ENCODE results near the gene WDR20. TPM values are rescaled to one million over a fixed set of nuclear protein-coding genes. Genes with fewer than 3 reads are reported as not detected.

WDR20 gene
- total and polyA plus RNA-seq, 2 of the 4 experiments (the other 2 are of a cell fraction) = 20.3 to 27.4 TPM

DNA sequence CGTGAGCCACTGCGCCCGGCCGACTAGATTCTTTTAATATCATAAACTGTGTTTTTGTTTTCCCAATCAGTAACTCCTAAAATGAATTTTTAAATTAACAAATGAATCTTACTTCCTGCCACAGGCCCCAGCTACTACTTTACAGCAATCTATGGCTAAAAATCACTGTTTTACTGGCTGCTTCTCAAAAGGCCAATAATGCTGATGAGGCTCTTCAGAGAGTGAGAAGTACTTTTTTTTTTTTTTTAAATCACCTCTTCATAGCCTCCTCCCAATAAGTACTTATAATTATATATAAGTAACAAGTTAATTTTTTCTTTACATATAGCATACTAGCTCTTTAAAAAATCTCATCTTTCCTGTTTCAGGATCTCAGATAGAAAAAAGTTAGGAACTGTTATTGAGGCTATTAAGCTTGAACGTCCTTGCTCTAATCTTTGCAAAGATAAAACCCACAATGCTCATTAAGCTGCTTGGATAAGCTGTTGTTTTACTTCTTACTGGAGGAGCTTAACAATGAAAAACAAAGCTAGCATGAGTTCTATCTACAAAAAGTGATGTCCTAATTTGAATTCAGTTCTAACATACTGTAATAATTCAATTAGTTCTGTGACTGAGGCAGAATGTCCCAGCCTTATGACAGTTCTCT is 12.8 kb upstream of the WDR20 start:
- POLR2A ChIA-PET (ENCODE audit: unreplicated experiment) = no interaction called here

More for the DNA sequence above, 12.8 kb upstream of the WDR20 start:
- no CpG with 5 or more reads among the region's 5 CpGs for WGBS, 2 experiments (ENCODE audit: extremely low coverage in 2 of 2, insufficient read length in 1 of 2)
- Histone ChIP-seq H3K4me1 (ENCODE audit: control insufficient read depth, insufficient read depth, low read length) (no peaks in the 10 kb centered on the region), H4K8ac (ENCODE audit: low read depth in 2 of 2, low read length in 2 of 2) (no peak overlapping the region), H3K9me3 (ENCODE audit: control insufficient read depth, insufficient read depth, low read length) (no peaks in the 10 kb centered on the region), H4K5ac (ENCODE audit: low read depth, low read length) (no peak overlapping the region), H3K27ac (ENCODE audit: insufficient read depth, low read length) (no peak overlapping the region), H3K18ac (ENCODE audit: low read depth, low read length) (no peak overlapping the region), H2BK20ac (ENCODE audit: low read depth, low read length) (no peak overlapping the region), H3K4ac (ENCODE audit: low read depth, low read length) (no peak overlapping the region), H2BK5ac (ENCODE audit: low read depth, low read length, poor library complexity, severe bottlenecking) (no peak overlapping the region), H2AK9ac (replicated peaks; ENCODE audit: low read depth, low read length, poor library complexity) (no peak overlapping the region), H2AK5ac (ENCODE audit: low read depth, low read length) (no peak overlapping the region), H3K36me3 (ENCODE audit: control insufficient read depth, insufficient read depth, low read length) (no peaks in the 10 kb centered on the region), H3K56ac (ENCODE audit: extremely low read depth, insufficient read depth, low read length) (no peak overlapping the region), H4K91ac (ENCODE audit: insufficient read depth, low read depth, low read length) (no peak overlapping the region), H2AFZ (replicated peaks; ENCODE audit: low read length, poor library complexity) (no peak overlapping the region), H3K9ac (ENCODE audit: low read depth, low read length) (no peak overlapping the region), H2BK15ac (ENCODE audit: low read depth, low read length) (no peak overlapping the region), H3K9me1 (ENCODE audit: insufficient read depth, low read length) (no peaks in the 10 kb centered on the region), H3K27me3 (ENCODE audit: control insufficient read depth, insufficient read depth, low read length) (no peaks in the 10 kb centered on the region), H3K79me1 (ENCODE audit: low read depth in 1 of 2, low read length in 2 of 2) (no peaks in the 10 kb centered on the region), H2BK120ac (ENCODE audit: low read depth, low read length) (no peak overlapping the region), H3K4me2 (ENCODE audit: low read depth, low read length) (no peak overlapping the region), H3K23ac (ENCODE audit: low read depth, low read length) (no peak overlapping the region), H3K4me3 (ENCODE audit: insufficient read depth, low read depth, low read length) (no peak overlapping the region), H3K14ac (replicated peaks; ENCODE audit: low read depth, low read length) (no peak overlapping the region), H4K20me1 (ENCODE audit: insufficient read depth, low read length) (no peaks in the 10 kb centered on the region)
- no TSS peak for BruUV-seq (replicated peaks)
- TF ChIP-seq, protein P1, sequence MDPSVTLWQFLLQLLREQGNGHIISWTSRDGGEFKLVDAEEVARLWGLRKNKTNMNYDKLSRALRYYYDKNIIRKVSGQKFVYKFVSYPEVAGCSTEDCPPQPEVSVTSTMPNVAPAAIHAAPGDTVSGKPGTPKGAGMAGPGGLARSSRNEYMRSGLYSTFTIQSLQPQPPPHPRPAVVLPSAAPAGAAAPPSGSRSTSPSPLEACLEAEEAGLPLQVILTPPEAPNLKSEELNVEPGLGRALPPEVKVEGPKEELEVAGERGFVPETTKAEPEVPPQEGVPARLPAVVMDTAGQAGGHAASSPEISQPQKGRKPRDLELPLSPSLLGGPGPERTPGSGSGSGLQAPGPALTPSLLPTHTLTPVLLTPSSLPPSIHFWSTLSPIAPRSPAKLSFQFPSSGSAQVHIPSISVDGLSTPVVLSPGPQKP (IDR thresholded peaks at IDR 0.05; ENCODE audit: borderline replicate concordance, low read depth, low read length) = no peak
- TF ChIP-seq RFX5 (IDR thresholded peaks at IDR 0.05; ENCODE audit: low read depth, low read length) (no peak), RCOR1 (IDR thresholded peaks at IDR 0.05; ENCODE audit: insufficient replicate concordance, low read length) (no peak)
- DNase-seq (no peak), ATAC-seq (ENCODE audit: low read depth) (no peak)
- in situ Hi-C loops (cut with MboI; ENCODE audit: low sequenced_read_pairs) = no loop called here
- dilution Hi-C loops (cut with HindIII; ENCODE audit: low sequenced_read_pairs, unreplicated experiment) = no loop called here
- intact Hi-C loops (cut with micrococcal nuclease) = no loop called here
- CTCF ChIA-PET = interaction anchor here (0.6 to 0.8 kb wide), 2 partner anchors 25 to 187 kb away, joined by 4 to 6 read pairs; no protein-coding TSS in a partner anchor
